Osteoblast (primary cell): ENCODE measurements around the gene OR4S2. TPM values are rescaled to one million over a fixed set of nuclear protein-coding genes. Genes with fewer than 3 reads are reported as not detected.

ENCODE experiments used
- DNase-seq: peaks from one replicate; pipeline ENCODE4 v3.0.0; 2011; ENCODE audit warnings: low spot score, mixed read lengths; ENCODE audit not compliant: insufficient read length; ENCODE audit errors: missing footprints
- H2AFZ ChIP-seq: 2 replicates; pipeline ENCODE4 v1.6.0; 2011; ENCODE audit warnings: mild to moderate bottlenecking, low read length
- H3K27ac ChIP-seq: 2 replicates; pipeline ENCODE4 v1.5.1; 2011; ENCODE audit warnings: mild to moderate bottlenecking, low read depth, low read length, moderate library complexity
- H3K27me3 ChIP-seq: 2 replicates; pipeline ENCODE4 v1.6.0; 2012; ENCODE audit warnings: mild to moderate bottlenecking, control low read depth, inconsistent platforms, low read length, moderate library complexity; ENCODE audit not compliant: insufficient read depth
- H3K36me3 ChIP-seq: 2 replicates; pipeline ENCODE4 v1.5.1; 2011; ENCODE audit warnings: mild to moderate bottlenecking, low read length, control low read depth, moderate library complexity; ENCODE audit not compliant: insufficient read depth
- H3K4me1 ChIP-seq: 2 replicates; pipeline ENCODE4 v1.5.1; 2011; ENCODE audit warnings: mild to moderate bottlenecking, low read length, control low read depth, moderate library complexity; ENCODE audit not compliant: insufficient read depth
- H3K4me2 ChIP-seq: 2 replicates; pipeline ENCODE4 v1.6.0; 2011; ENCODE audit warnings: mild to moderate bottlenecking, low read length; ENCODE audit not compliant: insufficient read depth
- H3K4me3 ChIP-seq: fragments of 200-600 bp; sonication (generic); 3 replicates; pipeline ENCODE4 v1.5.1; 2012; ENCODE audit warnings: mild to moderate bottlenecking, low read length, inconsistent platforms; ENCODE audit not compliant: insufficient read depth
- H3K79me2 ChIP-seq: 2 replicates; pipeline ENCODE4 v1.6.0; 2012; ENCODE audit warnings: mild to moderate bottlenecking, low read length, control low read depth, inconsistent platforms; ENCODE audit not compliant: insufficient read depth
- H3K9me3 ChIP-seq: 2 replicates; pipeline ENCODE4 v1.5.1; 2011; ENCODE audit warnings: low read depth, low read length, control low read depth
- H4K20me1 ChIP-seq: 2 replicates; pipeline ENCODE4 v1.6.0; 2012; ENCODE audit warnings: mild to moderate bottlenecking, low read length, control low read depth; ENCODE audit not compliant: insufficient read depth
- total RNA-seq: library from RNA; depleted of rRNA; stranded (reverse); fragments of >200 nt; gene quantifications from 2 replicates; pipeline ENCODE4 v1.2.3, GENCODE V29; 2012
- TF ChIP-seq, protein P1 (sequence below): IDR thresholded peaks from 2 replicates; pipeline ENCODE4 v1.5.1; 2011; ENCODE audit warnings: mild to moderate bottlenecking, low read depth, low read length, moderate library complexity; ENCODE audit errors: extremely low read depth

Gene OR4S2, protein sequence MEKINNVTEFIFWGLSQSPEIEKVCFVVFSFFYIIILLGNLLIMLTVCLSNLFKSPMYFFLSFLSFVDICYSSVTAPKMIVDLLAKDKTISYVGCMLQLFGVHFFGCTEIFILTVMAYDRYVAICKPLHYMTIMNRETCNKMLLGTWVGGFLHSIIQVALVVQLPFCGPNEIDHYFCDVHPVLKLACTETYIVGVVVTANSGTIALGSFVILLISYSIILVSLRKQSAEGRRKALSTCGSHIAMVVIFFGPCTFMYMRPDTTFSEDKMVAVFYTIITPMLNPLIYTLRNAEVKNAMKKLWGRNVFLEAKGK
- not detected in 2 replicates for total RNA-seq

- Histone ChIP-seq H3K36me3 (no peaks in the 10 kb centered on the region), H3K27me3 (no peaks in the 10 kb centered on the region), H2AFZ (no peak within 1 kb of the TSS), H3K4me2 (no peak within 1 kb of the TSS), H3K4me3 (no peak within 1 kb of the TSS), H3K4me1 (no peaks in the 10 kb centered on the region), H3K27ac (no peak within 1 kb of the TSS), H3K9me3 (no peaks in the 10 kb centered on the region), H4K20me1 (no peaks in the 10 kb centered on the region), H3K79me2 (no peaks in the 10 kb centered on the region)
- TF ChIP-seq, protein P1, sequence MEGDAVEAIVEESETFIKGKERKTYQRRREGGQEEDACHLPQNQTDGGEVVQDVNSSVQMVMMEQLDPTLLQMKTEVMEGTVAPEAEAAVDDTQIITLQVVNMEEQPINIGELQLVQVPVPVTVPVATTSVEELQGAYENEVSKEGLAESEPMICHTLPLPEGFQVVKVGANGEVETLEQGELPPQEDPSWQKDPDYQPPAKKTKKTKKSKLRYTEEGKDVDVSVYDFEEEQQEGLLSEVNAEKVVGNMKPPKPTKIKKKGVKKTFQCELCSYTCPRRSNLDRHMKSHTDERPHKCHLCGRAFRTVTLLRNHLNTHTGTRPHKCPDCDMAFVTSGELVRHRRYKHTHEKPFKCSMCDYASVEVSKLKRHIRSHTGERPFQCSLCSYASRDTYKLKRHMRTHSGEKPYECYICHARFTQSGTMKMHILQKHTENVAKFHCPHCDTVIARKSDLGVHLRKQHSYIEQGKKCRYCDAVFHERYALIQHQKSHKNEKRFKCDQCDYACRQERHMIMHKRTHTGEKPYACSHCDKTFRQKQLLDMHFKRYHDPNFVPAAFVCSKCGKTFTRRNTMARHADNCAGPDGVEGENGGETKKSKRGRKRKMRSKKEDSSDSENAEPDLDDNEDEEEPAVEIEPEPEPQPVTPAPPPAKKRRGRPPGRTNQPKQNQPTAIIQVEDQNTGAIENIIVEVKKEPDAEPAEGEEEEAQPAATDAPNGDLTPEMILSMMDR: no peak
- no peak for DNase-seq
Measured at GRCh38 chr11:55648027-55648426, at the start of gene OR4S2. OR4S2 (plus strand) TSS chr11:55648327; CDS start chr11:55650904, 2,577 bp downstream.

GRCh38 chr11:55607545-55607944 lies 40.6 kb upstream of the OR4S2 start, which contains the start of gene OR4C11:
OR4C11 (minus strand) TSS chr11:55607645; CDS start chr11:55604373, 3,272 bp downstream.
- no peak for DNase-seq
- H3K36me3 ChIP-seq: no peaks in the 10 kb centered on the region
- no peak within 1 kb of the TSS for H2AFZ ChIP-seq
- H3K4me2 ChIP-seq: no peak within 1 kb of the TSS
- no peaks in the 10 kb centered on the region for H3K27me3 ChIP-seq
- TF ChIP-seq, protein P1: no peak
- no peak within 1 kb of the TSS for H3K27ac ChIP-seq
- H3K4me3 ChIP-seq: no peak within 1 kb of the TSS
- H3K79me2 ChIP-seq: no peaks in the 10 kb centered on the region
- no peaks in the 10 kb centered on the region for H3K4me1 ChIP-seq
- H3K9me3 ChIP-seq: no peaks in the 10 kb centered on the region
- no peaks in the 10 kb centered on the region for H4K20me1 ChIP-seq

GRCh38 chr11:55624531-55624930 lies 23.6 kb upstream of the OR4S2 start:
- no peak overlapping the region for H2AFZ ChIP-seq
- no peak overlapping the region for H3K4me3 ChIP-seq
- H4K20me1 ChIP-seq: no peaks in the 10 kb centered on the region
- no peaks in the 10 kb centered on the region for H3K4me1 ChIP-seq
- no peaks in the 10 kb centered on the region for H3K36me3 ChIP-seq
- H3K27ac ChIP-seq: no peak overlapping the region
- no peaks in the 10 kb centered on the region for H3K79me2 ChIP-seq
- H3K4me2 ChIP-seq: no peak overlapping the region
- H3K9me3 ChIP-seq: no peaks in the 10 kb centered on the region
- no peaks in the 10 kb centered on the region for H3K27me3 ChIP-seq
- DNase-seq: no peak
- TF ChIP-seq, protein P1: no peak

DNA sequence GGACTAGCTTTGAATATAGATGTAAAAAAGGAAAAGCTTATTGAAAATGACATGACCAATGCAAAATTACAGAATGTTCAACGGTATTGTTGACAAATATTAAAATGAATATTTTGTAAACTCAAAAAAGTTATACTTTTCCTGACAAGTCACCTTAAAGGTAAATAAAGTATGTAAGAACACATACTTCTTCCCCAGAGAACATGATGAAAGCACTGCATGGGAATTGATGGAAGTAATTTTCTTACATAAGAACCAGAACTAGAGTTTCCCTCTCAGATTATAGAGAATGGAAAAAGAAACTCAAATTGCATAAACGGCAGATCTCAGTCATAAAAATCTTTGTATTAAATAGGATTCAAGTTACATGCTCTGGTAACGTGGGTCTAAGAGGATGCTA lies 13.3 kb upstream of the OR4S2 start, which contains the start of gene OR4P4:
TSS of gene OR4P4 (plus strand) at position 301 of the 400 bp plus-strand sequence.
- Histone ChIP-seq H2AFZ (no peak within 1 kb of the TSS), H3K9me3 (no peaks in the 10 kb centered on the region), H3K4me3 (no peak within 1 kb of the TSS), H3K36me3 (no peaks in the 10 kb centered on the region), H3K4me2 (no peak within 1 kb of the TSS), H4K20me1 (no peaks in the 10 kb centered on the region), H3K79me2 (no peaks in the 10 kb centered on the region), H3K27me3 (no peaks in the 10 kb centered on the region), H3K4me1 (no peaks in the 10 kb centered on the region), H3K27ac (no peak within 1 kb of the TSS)
- TF ChIP-seq, protein P1: no peak
- DNase-seq: no peak
